Mammary epithelial cell (primary cell): Measurements from ENCODE around the gene MCL1.

Source experiments
- CTCF ChIP-seq, 2 donors: IDR thresholded peaks in 1 of 2; conservative IDR thresholded peaks in 1 of 2; 2 replicates each; pipeline ENCODE4 v1.5.1; 2011 to 2012; ENCODE audit warnings: inconsistent platforms in 2 of 2, low read length in 2 of 2, mild to moderate bottlenecking in 2 of 2, control low read depth in 1 of 2, low read depth in 1 of 2; ENCODE audit not compliant: insufficient read depth in 1 of 2; ENCODE audit errors: extremely low read depth in 1 of 2
- EZH2 ChIP-seq: IDR thresholded peaks from 2 replicates; pipeline ENCODE4 v1.6.1; 2012; ENCODE audit warnings: low read length, inconsistent platforms, borderline replicate concordance

- no peak for TF ChIP-seq CTCF (conservative IDR thresholded peaks at IDR 0.05 in 1 of 2, IDR thresholded peaks at IDR 0.05 in 1 of 2; ENCODE audit: extremely low read depth in 1 of 2, insufficient read depth in 1 of 2, low read depth in 1 of 2, low read length in 2 of 2)
- no peak for TF ChIP-seq EZH2
Observed at GRCh38 chr1:150525348-150525747, 54.1 kb downstream of the MCL1 start.
